Fibroblast of lung (primary cell): ENCODE data around the gene PKD1L1. TPM values are rescaled to one million over a fixed set of nuclear protein-coding genes. Genes with fewer than 3 reads are reported as not detected.

ENCODE experiments used
- DNase-seq, 2 donors: peaks; one replicate each; pipeline versions ENCODE4 v3.0.0 to v3.0.0-alpha.2; 2010; ENCODE audit warnings: low read depth in 2 of 2
- H2AFZ ChIP-seq: 2 replicates; pipeline ENCODE4 v1.5.1; 2012; ENCODE audit warnings: low read length, control low read depth, inconsistent platforms
- H3K27ac ChIP-seq: 2 replicates; pipeline ENCODE4 v1.5.1; 2011; ENCODE audit warnings: low read length, control low read depth; ENCODE audit not compliant: insufficient read depth
- H3K27me3 ChIP-seq: 2 replicates; pipeline ENCODE4 v1.5.1; 2011; ENCODE audit warnings: mild to moderate bottlenecking, low read length; ENCODE audit not compliant: control insufficient read depth, insufficient read depth
- H3K36me3 ChIP-seq: 2 replicates; pipeline ENCODE4 v1.5.1; 2011; ENCODE audit warnings: low read length; ENCODE audit not compliant: control insufficient read depth, insufficient read depth
- H3K4me1 ChIP-seq: 2 replicates; pipeline ENCODE4 v1.5.1; 2011; ENCODE audit warnings: low read length; ENCODE audit not compliant: control insufficient read depth, insufficient read depth; ENCODE audit errors: extremely low read depth
- H3K4me2 ChIP-seq: 2 replicates; pipeline ENCODE4 v1.5.1; 2011; ENCODE audit warnings: low read length, control low read depth; ENCODE audit not compliant: insufficient read depth; ENCODE audit errors: extremely low read depth
- H3K4me3 ChIP-seq, 4 experiments: fragments of 200-600 bp in 1 of 4; sonication (generic) in 1 of 4; replicated peaks in 1 of 4; 2 replicates each; pipeline ENCODE4 v1.5.1; 2011 to 2016; ENCODE audit warnings: low read length in 4 of 4, low read depth in 3 of 4, mild to moderate bottlenecking in 3 of 4, control low read depth in 2 of 4, inconsistent platforms in 1 of 4, mixed read lengths in 1 of 4; ENCODE audit not compliant: insufficient read depth in 1 of 4; ENCODE audit errors: control extremely low read depth in 1 of 4
- H3K79me2 ChIP-seq: 2 replicates; pipeline ENCODE4 v1.5.1; 2012; ENCODE audit warnings: mild to moderate bottlenecking, low read length, inconsistent platforms; ENCODE audit not compliant: control insufficient read depth, insufficient read depth
- H3K9ac ChIP-seq: 2 replicates; pipeline ENCODE4 v1.5.1; 2011; ENCODE audit warnings: mild to moderate bottlenecking, low read length, control low read depth; ENCODE audit not compliant: insufficient read depth
- H3K9me3 ChIP-seq: 2 replicates; pipeline ENCODE4 v1.5.1; 2012; ENCODE audit warnings: low read depth, low read length; ENCODE audit not compliant: control insufficient read depth, insufficient read depth
- H4K20me1 ChIP-seq: 2 replicates; pipeline ENCODE4 v1.5.1; 2011; ENCODE audit warnings: low read length; ENCODE audit not compliant: control insufficient read depth, insufficient read depth; ENCODE audit errors: extremely low read depth
- EZH2 ChIP-seq: IDR thresholded peaks from 2 replicates; pipeline ENCODE4 v1.5.1; 2012; ENCODE audit warnings: low read length, control low read depth, mild to moderate bottlenecking; ENCODE audit errors: missing control alignments
- polyA plus RNA-seq, 2 donors: library from polyadenylated mRNA; depleted of rRNA in 1 of 2; stranded (reverse) in 1 of 2; unstranded in 1 of 2; fragments of >200 nt; gene quantifications; 2 replicates each; pipeline ENCODE4 v1.2.1, GENCODE V29; 2011 to 2012; ENCODE audit warnings: missing spikeins in 1 of 2
- total RNA-seq: library from RNA; depleted of rRNA; stranded (reverse); fragments of >200 nt; gene quantifications from 2 replicates; pipeline ENCODE4 v1.2.1, GENCODE V29; 2014
- TF ChIP-seq, protein P1 (sequence below), 2 donors: IDR thresholded peaks in 1 of 2; conservative IDR thresholded peaks in 1 of 2; 1 replicate in 1 of 2; 2 replicates in 1 of 2; pipeline ENCODE4 v1.5.1; 2011 to 2012; ENCODE audit warnings: low read length in 2 of 2, control low read depth in 1 of 2, inconsistent platforms in 1 of 2, low read depth in 1 of 2, mild to moderate bottlenecking in 1 of 2

The PKD1L1 gene
- total and polyA plus RNA-seq, 2 donors (not counting 1 experiment from before 2014, with no cell fraction given): under 0.01 to 0.12 TPM

GRCh38 chr7:47803025-47803424 lies 145.2 kb downstream of the PKD1L1 start:
- no peaks in the 10 kb centered on the region for H3K27me3 ChIP-seq
- no peaks in the 10 kb centered on the region for H3K79me2 ChIP-seq
- H3K4me2 ChIP-seq: no peak overlapping the region
- H3K27ac ChIP-seq: no peak overlapping the region
- H3K9ac ChIP-seq: no peak overlapping the region
- DNase-seq: no peak
- H2AFZ ChIP-seq: no peak overlapping the region
- H3K4me3 ChIP-seq: no peak overlapping the region
- no peaks in the 10 kb centered on the region for H3K9me3 ChIP-seq
- no peaks in the 10 kb centered on the region for H4K20me1 ChIP-seq
- H3K36me3 ChIP-seq: no peaks in the 10 kb centered on the region
- peaks cover 12% of the 10 kb centered on the region for H3K4me1 ChIP-seq
- TF ChIP-seq, protein P1, sequence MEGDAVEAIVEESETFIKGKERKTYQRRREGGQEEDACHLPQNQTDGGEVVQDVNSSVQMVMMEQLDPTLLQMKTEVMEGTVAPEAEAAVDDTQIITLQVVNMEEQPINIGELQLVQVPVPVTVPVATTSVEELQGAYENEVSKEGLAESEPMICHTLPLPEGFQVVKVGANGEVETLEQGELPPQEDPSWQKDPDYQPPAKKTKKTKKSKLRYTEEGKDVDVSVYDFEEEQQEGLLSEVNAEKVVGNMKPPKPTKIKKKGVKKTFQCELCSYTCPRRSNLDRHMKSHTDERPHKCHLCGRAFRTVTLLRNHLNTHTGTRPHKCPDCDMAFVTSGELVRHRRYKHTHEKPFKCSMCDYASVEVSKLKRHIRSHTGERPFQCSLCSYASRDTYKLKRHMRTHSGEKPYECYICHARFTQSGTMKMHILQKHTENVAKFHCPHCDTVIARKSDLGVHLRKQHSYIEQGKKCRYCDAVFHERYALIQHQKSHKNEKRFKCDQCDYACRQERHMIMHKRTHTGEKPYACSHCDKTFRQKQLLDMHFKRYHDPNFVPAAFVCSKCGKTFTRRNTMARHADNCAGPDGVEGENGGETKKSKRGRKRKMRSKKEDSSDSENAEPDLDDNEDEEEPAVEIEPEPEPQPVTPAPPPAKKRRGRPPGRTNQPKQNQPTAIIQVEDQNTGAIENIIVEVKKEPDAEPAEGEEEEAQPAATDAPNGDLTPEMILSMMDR (conservative IDR thresholded peaks at IDR 0.05 in 1 of 2, IDR thresholded peaks at IDR 0.05 in 1 of 2; ENCODE audit: low read depth in 1 of 2, low read length in 2 of 2): no peak

DNA sequence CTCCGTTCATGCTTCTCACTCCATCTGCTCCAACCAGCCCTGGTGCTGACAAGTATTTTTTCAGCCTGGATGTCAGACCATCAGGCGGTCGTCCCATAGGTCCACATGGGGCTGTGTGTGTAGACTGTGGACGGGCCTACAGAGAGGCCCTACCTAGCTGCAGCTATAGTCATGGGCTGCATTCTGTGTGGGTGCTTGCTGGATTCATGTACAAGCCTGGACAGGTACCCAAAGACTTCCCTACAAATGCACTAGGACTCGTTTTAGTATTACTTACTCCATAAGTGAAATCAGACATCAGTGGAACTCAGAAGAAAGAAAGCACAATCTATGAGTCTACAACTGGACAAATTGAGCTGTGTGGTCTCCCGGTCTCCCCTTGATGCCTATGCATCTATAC lies 146.8 kb downstream of the PKD1L1 start:
- Histone ChIP-seq H2AFZ (no peak overlapping the region), H3K79me2 (no peaks in the 10 kb centered on the region), H3K9me3 (no peaks in the 10 kb centered on the region), H3K4me1 (peaks cover 10% of the 10 kb centered on the region), H3K36me3 (no peaks in the 10 kb centered on the region), H4K20me1 (no peaks in the 10 kb centered on the region), H3K27me3 (no peaks in the 10 kb centered on the region), H3K27ac (no peak overlapping the region), H3K4me2 (no peak overlapping the region), H3K4me3 (no peak overlapping the region), H3K9ac (no peak overlapping the region)
- DNase-seq: no peak
- no peak for TF ChIP-seq EZH2

DNA sequence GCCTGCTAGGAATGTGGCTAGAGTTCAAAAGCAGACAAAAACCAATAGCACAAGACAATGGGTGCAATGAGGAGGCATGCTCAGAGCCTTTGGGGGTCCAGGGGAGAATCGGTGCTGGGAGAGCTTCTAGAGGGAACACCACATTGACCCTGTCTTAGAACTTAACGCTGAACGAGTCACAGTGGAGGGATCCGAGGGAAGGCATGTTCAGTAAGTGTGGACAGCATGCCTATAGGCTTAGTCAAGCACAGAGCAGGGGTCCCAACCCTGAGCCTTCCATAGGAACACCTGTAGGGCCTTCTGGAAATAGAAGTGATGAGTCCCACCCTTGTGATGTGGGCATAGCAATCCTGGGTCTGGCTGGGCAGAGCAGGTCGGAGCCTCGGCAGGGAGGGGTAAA lies 148.7 kb downstream of the PKD1L1 start:
- Histone ChIP-seq H3K79me2 (no peaks in the 10 kb centered on the region), H3K27me3 (no peaks in the 10 kb centered on the region), H3K4me2 (no peak overlapping the region), H3K9me3 (no peaks in the 10 kb centered on the region), H3K9ac (no peak overlapping the region), H3K27ac (no peak overlapping the region), H3K4me3 (no peak overlapping the region), H3K4me1 (peaks cover 10% of the 10 kb centered on the region), H4K20me1 (no peaks in the 10 kb centered on the region), H2AFZ (no peak overlapping the region), H3K36me3 (no peaks in the 10 kb centered on the region)
- peak in 1 of 2 donors; percentile 47 for DNase-seq
- TF ChIP-seq, protein P1 (conservative IDR thresholded peaks at IDR 0.05 in 1 of 2, IDR thresholded peaks at IDR 0.05 in 1 of 2; ENCODE audit: low read depth in 1 of 2, low read length in 2 of 2): no peak
- TF ChIP-seq EZH2: no peak
